Fibroblast of lung (primary cell): ENCODE results near the gene TMEM126A.
"Not testable (repeated sequence)": the region's sequence is repeated elsewhere in the genome, so short reads cannot be mapped to it uniquely, and the experiment has no call there.

Source experiments
- EZH2 ChIP-seq: IDR thresholded peaks from 2 replicates; pipeline ENCODE4 v1.5.1; 2012; ENCODE audit warnings: low read length, control low read depth, mild to moderate bottlenecking; ENCODE audit errors: missing control alignments
- TF ChIP-seq, protein P1 (sequence below), 2 donors: IDR thresholded peaks in 1 of 2; conservative IDR thresholded peaks in 1 of 2; 1 replicate in 1 of 2; 2 replicates in 1 of 2; pipeline ENCODE4 v1.5.1; 2011 to 2012; ENCODE audit warnings: low read length in 2 of 2, control low read depth in 1 of 2, inconsistent platforms in 1 of 2, low read depth in 1 of 2, mild to moderate bottlenecking in 1 of 2

DNA sequence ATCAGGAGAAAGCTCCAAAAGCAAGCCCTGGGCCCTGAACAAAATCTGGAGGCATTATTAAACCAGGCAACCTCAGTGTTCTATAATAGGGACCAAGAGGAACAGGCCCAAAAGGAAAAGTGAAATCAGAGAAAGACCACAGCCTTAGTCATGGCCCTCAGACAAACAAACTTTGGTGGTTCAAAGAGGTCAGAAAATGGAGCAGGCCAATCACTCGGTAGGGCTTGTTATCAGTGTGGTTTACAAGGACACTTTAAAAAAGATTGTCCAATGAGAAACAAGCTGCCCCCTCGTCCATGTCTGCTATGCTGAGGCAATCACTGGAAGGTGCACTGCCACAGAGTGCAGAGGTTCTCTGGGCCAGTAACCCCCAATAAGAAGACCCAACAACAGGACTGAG, 38.5 kb upstream of the TMEM126A start:
- TF ChIP-seq, protein P1, sequence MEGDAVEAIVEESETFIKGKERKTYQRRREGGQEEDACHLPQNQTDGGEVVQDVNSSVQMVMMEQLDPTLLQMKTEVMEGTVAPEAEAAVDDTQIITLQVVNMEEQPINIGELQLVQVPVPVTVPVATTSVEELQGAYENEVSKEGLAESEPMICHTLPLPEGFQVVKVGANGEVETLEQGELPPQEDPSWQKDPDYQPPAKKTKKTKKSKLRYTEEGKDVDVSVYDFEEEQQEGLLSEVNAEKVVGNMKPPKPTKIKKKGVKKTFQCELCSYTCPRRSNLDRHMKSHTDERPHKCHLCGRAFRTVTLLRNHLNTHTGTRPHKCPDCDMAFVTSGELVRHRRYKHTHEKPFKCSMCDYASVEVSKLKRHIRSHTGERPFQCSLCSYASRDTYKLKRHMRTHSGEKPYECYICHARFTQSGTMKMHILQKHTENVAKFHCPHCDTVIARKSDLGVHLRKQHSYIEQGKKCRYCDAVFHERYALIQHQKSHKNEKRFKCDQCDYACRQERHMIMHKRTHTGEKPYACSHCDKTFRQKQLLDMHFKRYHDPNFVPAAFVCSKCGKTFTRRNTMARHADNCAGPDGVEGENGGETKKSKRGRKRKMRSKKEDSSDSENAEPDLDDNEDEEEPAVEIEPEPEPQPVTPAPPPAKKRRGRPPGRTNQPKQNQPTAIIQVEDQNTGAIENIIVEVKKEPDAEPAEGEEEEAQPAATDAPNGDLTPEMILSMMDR (conservative IDR thresholded peaks at IDR 0.05 in 1 of 2, IDR thresholded peaks at IDR 0.05 in 1 of 2; ENCODE audit: low read depth in 1 of 2, low read length in 2 of 2): not testable (repeated sequence)
- TF ChIP-seq EZH2: not testable (repeated sequence)
